ENCODE data around the gene MICALL2.

MICALL2 gene

GRCh38 chr7:1388021-1388702, 71.1 kb downstream of the MICALL2 start:
- no peak for DNase-seq

GRCh38 chr7:1387261-1387660, 72.0 kb downstream of the MICALL2 start:
- no peak for DNase-seq

- no peak for DNase-seq
These were observed 72.5 kb downstream of the MICALL2 start for GRCh38 chr7:1386623-1387220.

GRCh38 chr7:1385809-1386622, 73.3 kb downstream of the MICALL2 start:
- DNase-seq: no peak

GRCh38 chr7:1385086-1385808, 74.0 kb downstream of the MICALL2 start:
- no peak for DNase-seq
